SU-DHL-6 (cell line): ENCODE results near the gene PITPNM2.
A peak's percentile ranks its signal among the peaks of the same experiment; 100 is the strongest.

Experiments
- H2AFZ ChIP-seq: fragments of 200-600 bp; sonication (generic); 2 replicates; pipeline ENCODE4 v1.6.1; 2014; ENCODE audit warnings: low read depth, mild to moderate bottlenecking, moderate library complexity, mixed read lengths, antibody characterized with exemption, low read length; ENCODE audit not compliant: severe bottlenecking
- H3F3A ChIP-seq: fragments of 200-600 bp; shearing (Covaris generic); 2 replicates; pipeline ENCODE4 v1.6.0; 2016; ENCODE audit warnings: antibody characterized with exemption, mild to moderate bottlenecking; ENCODE audit not compliant: insufficient read depth
- H3K27ac ChIP-seq: fragments of 200-600 bp; sonication (generic); 2 replicates; pipeline ENCODE4 v1.5.1; 2016; ENCODE audit warnings: low read depth, mild to moderate bottlenecking, low read length, moderate library complexity, mixed read lengths
- H3K27me3 ChIP-seq: fragments of 200-600 bp; sonication (generic), shearing (Covaris generic); 2 replicates; pipeline ENCODE4 v1.6.0; 2014; ENCODE audit warnings: mild to moderate bottlenecking, low read length
- H3K36me3 ChIP-seq: fragments of 200-600 bp; sonication (generic); 2 replicates; pipeline ENCODE4 v1.6.1; 2014; ENCODE audit warnings: mild to moderate bottlenecking, low read length, mixed read lengths
- H3K4me2 ChIP-seq: fragments of 300-600, 200-600 bp; shearing (Covaris generic), sonication (generic); 2 replicates; pipeline ENCODE4 v1.6.0; 2014; ENCODE audit warnings: low read length, low read depth, mild to moderate bottlenecking; ENCODE audit not compliant: poor library complexity, severe bottlenecking
- H3K4me3 ChIP-seq: fragments of 200-600 bp; sonication (generic); 2 replicates; pipeline ENCODE4 v1.5.1; 2014; ENCODE audit warnings: antibody characterized with exemption, low read length, mild to moderate bottlenecking, mixed read lengths; ENCODE audit not compliant: insufficient read depth, poor library complexity, severe bottlenecking
- H3K79me2 ChIP-seq: fragments of 200-600 bp; sonication (generic); 2 replicates; pipeline ENCODE4 v1.6.1; 2014; ENCODE audit warnings: mild to moderate bottlenecking, low read length, moderate library complexity; ENCODE audit not compliant: insufficient read depth
- H3K9ac ChIP-seq: fragments of 200-600 bp; sonication (generic); 2 replicates; pipeline ENCODE4 v1.7.0; 2014; ENCODE audit warnings: mild to moderate bottlenecking, low read length
- H3K9me2 ChIP-seq: fragments of 200-600 bp; sonication (generic); replicated peaks from 2 replicates; pipeline ENCODE4 v1.6.1; 2014; ENCODE audit warnings: low read length; ENCODE audit not compliant: insufficient read depth
- H3K9me3 ChIP-seq: fragments of 200-600 bp; sonication (generic); 2 replicates; pipeline ENCODE4 v1.6.1; 2014; ENCODE audit warnings: low read length, mixed read lengths; ENCODE audit not compliant: insufficient read depth
- H4K20me1 ChIP-seq: fragments of 200-600 bp; sonication (generic); 2 replicates; pipeline ENCODE4 v1.6.1; 2014; ENCODE audit warnings: low read depth, mild to moderate bottlenecking, antibody characterized with exemption, low read length, moderate library complexity, mixed read lengths
- EZH2phosphoT487 ChIP-seq: fragments of 200-600 bp; sonication (generic), shearing (Covaris generic); conservative IDR thresholded peaks from 2 replicates; pipeline ENCODE4 v1.6.1; 2018; ENCODE audit warnings: mild to moderate bottlenecking, antibody characterized with exemption, low read length, moderate library complexity, mixed read lengths
- TF ChIP-seq, protein P1 (sequence below): fragments of 200-600 bp; sonication (generic); IDR thresholded peaks from one replicate; pipeline ENCODE4 v1.5.1; 2017; ENCODE audit warnings: antibody characterized with exemption, mild to moderate bottlenecking, low read length, moderate library complexity; ENCODE audit not compliant: insufficient read depth, poor library complexity, severe bottlenecking

PITPNM2 gene

DNA sequence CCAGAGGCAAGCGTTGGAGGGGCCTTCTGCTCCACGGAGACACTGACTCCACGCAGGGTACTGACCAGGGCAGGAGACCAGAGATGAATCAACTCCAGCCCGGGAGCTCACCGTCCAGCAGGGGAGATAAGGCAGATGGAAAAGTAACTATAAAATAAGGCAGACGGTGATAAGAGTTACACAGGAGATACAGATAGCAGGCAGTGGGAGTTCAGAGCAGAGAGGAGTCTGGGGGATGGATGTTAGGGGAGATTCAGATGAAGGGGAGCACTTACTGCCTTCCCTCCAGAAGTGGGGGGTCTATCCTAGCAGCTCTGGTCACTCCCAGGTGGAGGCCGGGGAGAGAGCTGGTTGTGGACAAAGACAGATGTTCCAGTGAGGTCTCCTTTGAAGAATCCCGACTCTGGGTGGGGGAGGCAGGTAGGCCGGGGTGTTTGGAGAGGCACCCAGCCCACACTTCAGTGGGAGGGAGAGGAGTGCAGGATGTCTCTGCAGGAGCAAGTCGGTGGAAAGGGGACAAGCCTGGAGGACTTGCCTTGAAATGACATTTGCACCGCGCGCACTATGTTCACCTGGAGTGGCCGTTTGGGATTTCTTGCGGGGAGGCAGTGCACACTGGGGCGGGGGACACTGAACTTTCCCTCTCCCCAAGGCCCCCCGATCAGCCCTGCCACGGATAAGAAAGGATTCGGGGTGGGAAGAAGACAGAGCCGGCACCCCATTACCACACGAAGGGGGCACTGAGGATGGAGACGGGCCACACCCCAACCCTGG lies 1.2 kb downstream of the PITPNM2 start:
- no peaks in the 10 kb centered on the region for H3K9me3 ChIP-seq
- no peak overlapping the region for H3K4me3 ChIP-seq
- TF ChIP-seq, protein P1, sequence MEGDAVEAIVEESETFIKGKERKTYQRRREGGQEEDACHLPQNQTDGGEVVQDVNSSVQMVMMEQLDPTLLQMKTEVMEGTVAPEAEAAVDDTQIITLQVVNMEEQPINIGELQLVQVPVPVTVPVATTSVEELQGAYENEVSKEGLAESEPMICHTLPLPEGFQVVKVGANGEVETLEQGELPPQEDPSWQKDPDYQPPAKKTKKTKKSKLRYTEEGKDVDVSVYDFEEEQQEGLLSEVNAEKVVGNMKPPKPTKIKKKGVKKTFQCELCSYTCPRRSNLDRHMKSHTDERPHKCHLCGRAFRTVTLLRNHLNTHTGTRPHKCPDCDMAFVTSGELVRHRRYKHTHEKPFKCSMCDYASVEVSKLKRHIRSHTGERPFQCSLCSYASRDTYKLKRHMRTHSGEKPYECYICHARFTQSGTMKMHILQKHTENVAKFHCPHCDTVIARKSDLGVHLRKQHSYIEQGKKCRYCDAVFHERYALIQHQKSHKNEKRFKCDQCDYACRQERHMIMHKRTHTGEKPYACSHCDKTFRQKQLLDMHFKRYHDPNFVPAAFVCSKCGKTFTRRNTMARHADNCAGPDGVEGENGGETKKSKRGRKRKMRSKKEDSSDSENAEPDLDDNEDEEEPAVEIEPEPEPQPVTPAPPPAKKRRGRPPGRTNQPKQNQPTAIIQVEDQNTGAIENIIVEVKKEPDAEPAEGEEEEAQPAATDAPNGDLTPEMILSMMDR: no peak
- no peak for TF ChIP-seq EZH2phosphoT487
- peaks cover 18% of the 10 kb centered on the region for H3F3A ChIP-seq
- no peaks in the 10 kb centered on the region for H4K20me1 ChIP-seq
- H3K79me2 ChIP-seq: no peaks in the 10 kb centered on the region
- H3K9me2 ChIP-seq: no peaks in the 10 kb centered on the region
- H3K27ac ChIP-seq: no peak overlapping the region
- peak overlapping the region; percentile 41 for H3K4me2 ChIP-seq
- H3K9ac ChIP-seq: no peak overlapping the region
- no peaks in the 10 kb centered on the region for H3K27me3 ChIP-seq
- no peak overlapping the region for H2AFZ ChIP-seq
- H3K36me3 ChIP-seq: no peaks in the 10 kb centered on the region

DNA sequence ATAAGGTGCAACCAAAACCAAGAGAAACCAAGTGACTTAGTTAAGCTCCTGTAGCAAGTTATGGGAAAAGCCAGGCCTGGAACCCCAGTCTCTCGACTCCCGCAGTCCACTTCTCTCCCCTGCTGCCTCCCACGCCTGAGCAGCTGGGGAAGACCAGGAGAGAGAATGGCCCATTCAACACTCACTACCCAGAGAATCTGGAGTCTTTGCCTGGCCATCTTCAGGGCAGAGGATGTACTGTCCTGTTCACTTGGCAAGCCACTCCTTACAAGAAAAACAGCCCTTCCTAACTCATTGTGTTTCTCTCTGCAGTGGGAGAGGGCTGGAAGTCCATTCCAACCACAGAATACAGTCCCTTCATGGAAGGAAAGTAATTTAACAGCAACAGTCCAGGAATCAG lies 1.8 kb downstream of the PITPNM2 start:
- Histone ChIP-seq H3K27ac (no peak overlapping the region), H3K4me3 (no peak overlapping the region), H3K9ac (no peak overlapping the region)

DNA sequence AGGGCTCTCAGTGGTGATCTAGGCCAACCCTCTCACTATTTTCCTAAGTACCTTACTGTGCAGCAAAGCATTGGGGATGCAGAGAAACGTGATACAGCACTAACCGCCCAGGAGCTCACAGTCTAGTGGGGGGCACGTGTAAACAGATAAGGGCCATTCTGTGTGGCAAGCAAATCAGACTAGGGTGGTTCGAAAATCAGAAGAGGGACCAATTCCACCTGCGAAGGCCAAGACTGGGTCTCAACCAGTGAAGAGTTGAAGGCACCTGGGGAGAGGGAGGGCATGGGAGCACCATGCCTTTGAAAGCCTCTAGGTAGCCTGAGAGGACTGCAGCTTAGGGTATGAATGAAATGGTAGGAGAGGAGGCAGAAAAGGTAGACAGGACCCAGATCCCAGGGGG lies 2.2 kb downstream of the PITPNM2 start:
- H3F3A ChIP-seq: peaks cover 13% of the 10 kb centered on the region; the same call in 1 of the 2 replicates
- H3K9me3 ChIP-seq: no peaks in the 10 kb centered on the region
- H3K4me2 ChIP-seq: no peak overlapping the region
- no peaks in the 10 kb centered on the region for H3K27me3 ChIP-seq
- H3K9me2 ChIP-seq: no peaks in the 10 kb centered on the region
- no peaks in the 10 kb centered on the region for H3K36me3 ChIP-seq
- no peak overlapping the region for H3K9ac ChIP-seq
- TF ChIP-seq EZH2phosphoT487: no peak
- TF ChIP-seq, protein P1: no peak
- H4K20me1 ChIP-seq: no peaks in the 10 kb centered on the region
- H3K27ac ChIP-seq: no peak overlapping the region
- H3K79me2 ChIP-seq: no peaks in the 10 kb centered on the region
- H2AFZ ChIP-seq: no peak overlapping the region
- H3K4me3 ChIP-seq: no peak overlapping the region

More for the DNA sequence above, 1.8 kb downstream of the PITPNM2 start:
- Histone ChIP-seq H2AFZ (no peak overlapping the region), H3K4me2 (no peak overlapping the region), H3K9me3 (no peaks in the 10 kb centered on the region), H3K9me2 (no peaks in the 10 kb centered on the region), H3K27me3 (no peaks in the 10 kb centered on the region), H3F3A (peaks cover 17% of the 10 kb centered on the region; the same call in 1 of the 2 replicates), H3K79me2 (no peaks in the 10 kb centered on the region), H4K20me1 (no peaks in the 10 kb centered on the region), H3K36me3 (no peaks in the 10 kb centered on the region)
- TF ChIP-seq, protein P1: no peak
- TF ChIP-seq EZH2phosphoT487: no peak
